Keratinocyte (primary cell): ENCODE measurements around the gene TPMT. TPM values are rescaled to one million over a fixed set of nuclear protein-coding genes. Genes with fewer than 3 reads are reported as not detected.

Experiments
- DNase-seq: peaks from one replicate; pipeline ENCODE4 v3.0.0-alpha.2; 2011; ENCODE audit warnings: low read depth, missing footprints, low spot score
- FAIRE-seq: peaks from 2 replicates; lab custom pipeline; 2011; peaks lifted over from hg19 to GRCh38; lab: Jason Lieb, UNC
- H2AFZ ChIP-seq: 2 replicates; pipeline ENCODE4 v1.6.0; 2012; ENCODE audit warnings: low read length, control low read depth, inconsistent platforms; ENCODE audit not compliant: control insufficient read depth
- H3K27ac ChIP-seq: 2 replicates; pipeline ENCODE4 v1.5.1; 2011; ENCODE audit warnings: low read length; ENCODE audit not compliant: control insufficient read depth, insufficient read depth
- H3K27me3 ChIP-seq: 3 replicates; pipeline ENCODE4 v1.6.0; 2011; ENCODE audit warnings: low read length; ENCODE audit not compliant: control insufficient read depth, insufficient read depth; ENCODE audit errors: extremely low read depth
- H3K36me3 ChIP-seq, 2 experiments: 2 replicates in 1 of 2; 3 replicates in 1 of 2; pipeline ENCODE4 v1.5.1; 2011; ENCODE audit warnings: low read length in 2 of 2, mild to moderate bottlenecking in 1 of 2; ENCODE audit not compliant: control insufficient read depth in 2 of 2, insufficient read depth in 2 of 2; ENCODE audit errors: extremely low read depth in 1 of 2
- H3K4me1 ChIP-seq: 3 replicates; pipeline ENCODE4 v1.5.1; 2011; ENCODE audit warnings: low read length; ENCODE audit not compliant: control insufficient read depth, insufficient read depth; ENCODE audit errors: extremely low read depth
- H3K4me2 ChIP-seq: 3 replicates; pipeline ENCODE4 v1.6.0; 2011; ENCODE audit warnings: low read depth, low read length; ENCODE audit not compliant: control insufficient read depth, insufficient read depth; ENCODE audit errors: extremely low read depth
- H3K4me3 ChIP-seq, 3 experiments: fragments of 200-600 bp in 1 of 3; sonication (generic) in 1 of 3; 2 replicates in 2 of 3; 3 replicates in 1 of 3; pipeline ENCODE4 v1.5.1; 2011 to 2016; ENCODE audit warnings: low read length in 3 of 3, mild to moderate bottlenecking in 3 of 3, control low read depth in 2 of 3, inconsistent platforms in 1 of 3, low read depth in 1 of 3, mixed read lengths in 1 of 3, mixed run types in 1 of 3, moderate library complexity in 1 of 3; ENCODE audit not compliant: control insufficient read depth in 2 of 3, insufficient read depth in 2 of 3; ENCODE audit errors: extremely low read depth in 1 of 3
- H3K79me2 ChIP-seq: 2 replicates; pipeline ENCODE4 v1.6.0; 2012; ENCODE audit warnings: low read length; ENCODE audit not compliant: control insufficient read depth, insufficient read depth
- H3K9ac ChIP-seq: 3 replicates; pipeline ENCODE4 v1.6.0; 2011; ENCODE audit warnings: low read length; ENCODE audit not compliant: control insufficient read depth, insufficient read depth; ENCODE audit errors: extremely low read depth
- H3K9me1 ChIP-seq: 3 replicates; pipeline ENCODE4 v1.6.0; 2011; ENCODE audit warnings: low read length; ENCODE audit not compliant: control insufficient read depth, insufficient read depth; ENCODE audit errors: extremely low read depth
- H3K9me3 ChIP-seq: 2 replicates; pipeline ENCODE4 v1.5.1; 2012; ENCODE audit warnings: low read depth, low read length; ENCODE audit not compliant: control insufficient read depth
- H4K20me1 ChIP-seq: 3 replicates; pipeline ENCODE4 v1.6.0; 2011; ENCODE audit warnings: low read length; ENCODE audit not compliant: control insufficient read depth, insufficient read depth; ENCODE audit errors: extremely low read depth
- CTCF ChIP-seq, 3 experiments: IDR thresholded peaks in 1 of 3; conservative IDR thresholded peaks in 1 of 3; optimal IDR thresholded peaks in 1 of 3; 2 replicates in 2 of 3; 3 replicates in 1 of 3; pipeline versions ENCODE3 to v1.5.1; 2011; ENCODE audit warnings: low read length in 3 of 3, mild to moderate bottlenecking in 3 of 3, moderate library complexity in 2 of 3, control low read depth in 1 of 3, inconsistent platforms in 1 of 3; ENCODE audit not compliant: insufficient read depth in 2 of 3; ENCODE audit errors: extremely low read depth in 1 of 3
- EZH2 ChIP-seq: IDR thresholded peaks from one replicate; pipeline ENCODE4 v1.6.1; 2012; ENCODE audit warnings: inconsistent platforms, mild to moderate bottlenecking, low read length, moderate library complexity
- dilution Hi-C: fragments of 300-500 bp; cut with MboI; formaldehyde crosslinking; loops from one replicate; pipeline ENCODE4 v1.7.0; 2020; ENCODE audit warnings: low sequenced_read_pairs; ENCODE audit not compliant: extremely low pct_ligation_motif_present
- polyA plus RNA-seq, 5 experiments: library from polyadenylated mRNA; depleted of rRNA in 3 of 5; stranded (reverse) in 3 of 5; stranded (forward) in 1 of 5; unstranded in 1 of 5; fragments of >200 nt; gene quantifications; 1 replicate in 1 of 5; 2 replicates in 3 of 5; 3 replicates in 1 of 5; pipeline versions ENCODE4 v1.2.1 to v1.2.3, GENCODE V29; 2011 to 2012; ENCODE audit warnings: missing spikeins in 2 of 5, low read depth in 1 of 5, low replicate concordance in 1 of 5

The TPMT gene
- polyA plus RNA-seq, 1 donor (not counting 4 experiments of a cell fraction or from before 2014, with no cell fraction given): 38.6 TPM

GRCh38 chr6:18179770-18180356, 25.0 kb upstream of the TPMT start:
- no peaks in the 10 kb centered on the region for H3K9me1 ChIP-seq
- H2AFZ ChIP-seq: no peak overlapping the region
- no peak overlapping the region for H3K27ac ChIP-seq
- no peaks in the 10 kb centered on the region for H3K79me2 ChIP-seq
- H3K4me1 ChIP-seq: no peaks in the 10 kb centered on the region
- TF ChIP-seq EZH2: no peak
- no peak for TF ChIP-seq CTCF (optimal IDR thresholded peaks at IDR 0.05 in 1 of 3, IDR thresholded peaks at IDR 0.05 in 1 of 3, conservative IDR thresholded peaks at IDR 0.05 in 1 of 3; ENCODE audit: extremely low read depth in 1 of 3, insufficient read depth in 2 of 3, low read length in 3 of 3)
- no peak for DNase-seq
- no peak overlapping the region for H3K4me2 ChIP-seq
- H3K27me3 ChIP-seq: no peaks in the 10 kb centered on the region
- H3K9me3 ChIP-seq: no peaks in the 10 kb centered on the region
- no peaks in the 10 kb centered on the region for H4K20me1 ChIP-seq
- no peak overlapping the region for H3K9ac ChIP-seq
- dilution Hi-C loops: no loop called here
- FAIRE-seq: no peak
- no peaks in the 10 kb centered on the region for H3K36me3 ChIP-seq
- H3K4me3 ChIP-seq: no peak overlapping the region

- FAIRE-seq: no peak
- Histone ChIP-seq H3K79me2 (no peaks in the 10 kb centered on the region), H3K4me2 (no peak overlapping the region), H4K20me1 (no peaks in the 10 kb centered on the region), H3K27me3 (no peaks in the 10 kb centered on the region), H2AFZ (no peak overlapping the region), H3K4me3 (no peak overlapping the region), H3K9me1 (no peaks in the 10 kb centered on the region), H3K9me3 (no peaks in the 10 kb centered on the region), H3K36me3 (no peaks in the 10 kb centered on the region), H3K9ac (no peak overlapping the region), H3K27ac (no peak overlapping the region), H3K4me1 (no peaks in the 10 kb centered on the region)
- no peak for TF ChIP-seq EZH2
- TF ChIP-seq CTCF (optimal IDR thresholded peaks at IDR 0.05 in 1 of 3, IDR thresholded peaks at IDR 0.05 in 1 of 3, conservative IDR thresholded peaks at IDR 0.05 in 1 of 3; ENCODE audit: extremely low read depth in 1 of 3, insufficient read depth in 2 of 3, low read length in 3 of 3): no peak
- DNase-seq: no peak
- dilution Hi-C loops: no loop called here
Observed at GRCh38 chr6:18178960-18179615, 24.2 kb upstream of the TPMT start.
